Trophoblast cell (in vitro differentiated cells and primary cell): ENCODE results near the gene RAB3C.

Experiments
- DNase-seq, 2 donors: peaks; one replicate each; pipeline ENCODE4 v3.0.0-alpha.2; 2016
- H2AFZ ChIP-seq: 2 replicates; pipeline ENCODE4 v1.6.1; 2013; ENCODE audit warnings: low read length, moderate library complexity, mild to moderate bottlenecking; ENCODE audit not compliant: insufficient read depth, poor library complexity
- H2AK5ac ChIP-seq: 2 replicates; pipeline ENCODE4 v1.6.1; 2013; ENCODE audit warnings: mild to moderate bottlenecking, low read length
- H2BK120ac ChIP-seq: 2 replicates; pipeline ENCODE4 v1.6.1; 2013; ENCODE audit warnings: low read length, mild to moderate bottlenecking, moderate library complexity; ENCODE audit not compliant: insufficient read depth, poor library complexity
- H2BK12ac ChIP-seq: 2 replicates; pipeline ENCODE4 v1.6.1; 2013; ENCODE audit warnings: mild to moderate bottlenecking, low read length, moderate library complexity
- H2BK5ac ChIP-seq: 2 replicates; pipeline ENCODE4 v1.6.1; 2013; ENCODE audit warnings: low read length, low read depth, moderate library complexity, mild to moderate bottlenecking; ENCODE audit not compliant: poor library complexity
- H3K14ac ChIP-seq: 2 replicates; pipeline ENCODE4 v1.6.1; 2013; ENCODE audit warnings: mild to moderate bottlenecking, low read length
- H3K18ac ChIP-seq: 2 replicates; pipeline ENCODE4 v1.6.1; 2013; ENCODE audit warnings: mild to moderate bottlenecking, low read length
- H3K23ac ChIP-seq: 2 replicates; pipeline ENCODE4 v1.6.1; 2013; ENCODE audit warnings: low read length
- H3K27ac ChIP-seq: 2 replicates; pipeline ENCODE4 v1.5.1; 2013; ENCODE audit warnings: low read depth, mild to moderate bottlenecking, inconsistent platforms, low read length, moderate library complexity
- H3K27me3 ChIP-seq: 2 replicates; pipeline ENCODE4 v1.6.1; 2013; ENCODE audit warnings: inconsistent platforms, mild to moderate bottlenecking, low read length, moderate library complexity; ENCODE audit not compliant: insufficient read depth
- H3K36me3 ChIP-seq, 2 experiments: 1 replicate in 1 of 2; 2 replicates in 1 of 2; pipeline ENCODE4 v1.6.1; 2013; ENCODE audit warnings: low read length in 2 of 2, mild to moderate bottlenecking in 2 of 2, moderate library complexity in 1 of 2; ENCODE audit not compliant: insufficient read depth in 2 of 2, control insufficient read depth in 1 of 2
- H3K4ac ChIP-seq: 2 replicates; pipeline ENCODE4 v1.6.1; 2013; ENCODE audit warnings: low read depth, mild to moderate bottlenecking, low read length, moderate library complexity
- H3K4me1 ChIP-seq, 2 experiments: 1 replicate in 1 of 2; 2 replicates in 1 of 2; pipeline ENCODE4 v1.6.1; 2013; ENCODE audit warnings: low read length in 2 of 2, mild to moderate bottlenecking in 2 of 2, moderate library complexity in 1 of 2; ENCODE audit not compliant: insufficient read depth in 2 of 2, control insufficient read depth in 1 of 2
- H3K4me2 ChIP-seq: 2 replicates; pipeline ENCODE4 v1.6.1; 2013; ENCODE audit warnings: inconsistent platforms, mild to moderate bottlenecking, low read length, moderate library complexity
- H3K4me3 ChIP-seq: 2 replicates; pipeline ENCODE4 v1.5.1; 2013; ENCODE audit warnings: mild to moderate bottlenecking, low read depth, low read length, inconsistent platforms
- H3K79me1 ChIP-seq: one replicate; pipeline ENCODE4 v1.6.1; 2013; ENCODE audit warnings: low read length
- H3K79me2 ChIP-seq: 2 replicates; pipeline ENCODE4 v1.6.1; 2013; ENCODE audit warnings: low read length, mild to moderate bottlenecking; ENCODE audit not compliant: control insufficient read depth, insufficient read depth, poor library complexity
- H3K9ac ChIP-seq: 2 replicates; pipeline ENCODE4 v1.6.1; 2013; ENCODE audit warnings: mild to moderate bottlenecking, low read length
- H3K9me3 ChIP-seq: 2 replicates; pipeline ENCODE4 v1.6.1; 2013; ENCODE audit warnings: low read depth, mild to moderate bottlenecking, control low read depth, inconsistent platforms, low read length; ENCODE audit not compliant: insufficient read depth
- H4K12ac ChIP-seq: 2 replicates; pipeline ENCODE4 v1.6.1; 2013; ENCODE audit warnings: low read depth, mild to moderate bottlenecking, low read length, moderate library complexity
- H4K8ac ChIP-seq: 2 replicates; pipeline ENCODE4 v1.6.1; 2013; ENCODE audit warnings: low read depth, mild to moderate bottlenecking, low read length, moderate library complexity
- H4K91ac ChIP-seq: one replicate; pipeline ENCODE4 v1.6.1; 2013; ENCODE audit warnings: low read depth, mild to moderate bottlenecking, low read length, moderate library complexity
- WGBS: extraction: QIAGEN DNeasy Blood & Tissue Kit; methylation state at CpG from one replicate; pipeline ENCODE4 v1.1.7; 2013; ENCODE audit warnings: missing lambda C conversion rate; ENCODE audit not compliant: insufficient read length, insufficient coverage; ENCODE audit errors: extremely low coverage; 5-methylcytosine and 5-hydroxymethylcytosine counted together

The RAB3C gene

DNA sequence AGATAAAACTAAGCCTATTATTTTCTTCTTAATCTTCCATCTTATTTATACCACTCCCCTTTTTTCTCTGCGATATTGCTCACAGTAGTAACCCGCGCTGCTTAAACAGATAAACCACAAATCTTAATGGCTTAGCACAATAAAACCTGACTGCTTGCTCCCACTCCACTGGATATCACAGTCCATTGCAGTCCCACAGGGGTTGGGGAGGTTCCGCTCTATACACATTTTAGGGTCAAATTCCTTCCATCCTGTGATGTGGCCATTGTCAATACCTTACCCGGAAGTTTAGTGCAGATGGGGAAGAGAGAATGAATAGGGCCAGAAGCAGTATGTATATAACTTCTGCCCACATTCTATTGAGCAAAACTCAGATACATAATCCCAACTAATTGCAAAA lies 193.7 kb downstream of the RAB3C start:
- H2AK5ac ChIP-seq: no peak overlapping the region
- WGBS: 100% methylated on average over 1 of the region's 5 CpGs
- no peak overlapping the region for H3K9ac ChIP-seq
- no peak overlapping the region for H4K8ac ChIP-seq
- no peak overlapping the region for H3K4me2 ChIP-seq
- H3K36me3 ChIP-seq: no peaks in the 10 kb centered on the region
- H4K12ac ChIP-seq: no peak overlapping the region
- no peak overlapping the region for H3K4ac ChIP-seq
- no peak overlapping the region for H4K91ac ChIP-seq
- no peak overlapping the region for H3K4me3 ChIP-seq
- no peaks in the 10 kb centered on the region for H3K27me3 ChIP-seq
- no peak overlapping the region for H3K18ac ChIP-seq
- no peak overlapping the region for H2BK12ac ChIP-seq
- H3K9me3 ChIP-seq: no peaks in the 10 kb centered on the region
- H3K27ac ChIP-seq: no peak overlapping the region
- no peak for DNase-seq
- H3K23ac ChIP-seq: no peak overlapping the region
- H2AFZ ChIP-seq: no peak overlapping the region
- no peak overlapping the region for H3K14ac ChIP-seq
- no peak overlapping the region for H2BK5ac ChIP-seq
- no peak overlapping the region for H2BK120ac ChIP-seq
- H3K79me2 ChIP-seq: no peaks in the 10 kb centered on the region
- no peaks in the 10 kb centered on the region for H3K4me1 ChIP-seq
- no peaks in the 10 kb centered on the region for H3K79me1 ChIP-seq

- Histone ChIP-seq H2AFZ (no peak overlapping the region), H3K18ac (no peak overlapping the region), H3K79me2 (no peaks in the 10 kb centered on the region), H4K12ac (no peak overlapping the region), H3K27me3 (no peaks in the 10 kb centered on the region), H2BK12ac (no peak overlapping the region), H3K23ac (no peak overlapping the region), H4K91ac (no peak overlapping the region), H3K9ac (no peak overlapping the region), H3K4me2 (no peak overlapping the region), H3K79me1 (no peaks in the 10 kb centered on the region), H3K4me3 (no peak overlapping the region), H2AK5ac (no peak overlapping the region), H3K36me3 (no peaks in the 10 kb centered on the region), H3K4me1 (no peaks in the 10 kb centered on the region), H3K9me3 (no peaks in the 10 kb centered on the region), H3K4ac (no peak overlapping the region), H2BK120ac (no peak overlapping the region), H3K14ac (no peak overlapping the region), H4K8ac (no peak overlapping the region), H2BK5ac (no peak overlapping the region), H3K27ac (no peak overlapping the region)
- no peak for DNase-seq
- no CpG with 5 or more reads among the region's 3 CpGs for WGBS
Observed at GRCh38 chr5:58778888-58779287, 196.0 kb downstream of the RAB3C start.

- no peak overlapping the region for H4K8ac ChIP-seq
- no peak overlapping the region for H2BK120ac ChIP-seq
- no peak overlapping the region for H3K18ac ChIP-seq
- no peaks in the 10 kb centered on the region for H3K79me1 ChIP-seq
- no peak overlapping the region for H3K14ac ChIP-seq
- no peaks in the 10 kb centered on the region for H3K9me3 ChIP-seq
- H2AFZ ChIP-seq: no peak overlapping the region
- no peak for DNase-seq
- no CpG with 5 or more reads among the region's 2 CpGs for WGBS
- no peak overlapping the region for H2AK5ac ChIP-seq
- H4K91ac ChIP-seq: no peak overlapping the region
- no peak overlapping the region for H3K23ac ChIP-seq
- H3K9ac ChIP-seq: no peak overlapping the region
- H3K27ac ChIP-seq: no peak overlapping the region
- no peaks in the 10 kb centered on the region for H3K27me3 ChIP-seq
- no peak overlapping the region for H2BK5ac ChIP-seq
- no peaks in the 10 kb centered on the region for H3K36me3 ChIP-seq
- H3K4me3 ChIP-seq: no peak overlapping the region
- no peak overlapping the region for H4K12ac ChIP-seq
- H2BK12ac ChIP-seq: no peak overlapping the region
- H3K4ac ChIP-seq: no peak overlapping the region
- H3K79me2 ChIP-seq: no peaks in the 10 kb centered on the region
- H3K4me2 ChIP-seq: no peak overlapping the region
- H3K4me1 ChIP-seq: no peaks in the 10 kb centered on the region
Observed at GRCh38 chr5:58786035-58786434, 203.2 kb downstream of the RAB3C start.

GRCh38 chr5:58786711-58787303 lies 203.9 kb downstream of the RAB3C start:
- no peak overlapping the region for H4K8ac ChIP-seq
- no CpG with 5 or more reads among the region's 21 CpGs for WGBS
- H3K9me3 ChIP-seq: no peaks in the 10 kb centered on the region
- no peak overlapping the region for H3K14ac ChIP-seq
- H2BK5ac ChIP-seq: no peak overlapping the region
- H3K79me1 ChIP-seq: no peaks in the 10 kb centered on the region
- H3K18ac ChIP-seq: no peak overlapping the region
- H3K27me3 ChIP-seq: no peaks in the 10 kb centered on the region
- no peaks in the 10 kb centered on the region for H3K79me2 ChIP-seq
- DNase-seq: no peak
- no peak overlapping the region for H3K4me3 ChIP-seq
- no peak overlapping the region for H3K4ac ChIP-seq
- H2AFZ ChIP-seq: no peak overlapping the region
- H3K4me2 ChIP-seq: no peak overlapping the region
- no peak overlapping the region for H2AK5ac ChIP-seq
- H2BK120ac ChIP-seq: no peak overlapping the region
- no peak overlapping the region for H3K27ac ChIP-seq
- H4K91ac ChIP-seq: no peak overlapping the region
- no peak overlapping the region for H3K9ac ChIP-seq
- no peaks in the 10 kb centered on the region for H3K4me1 ChIP-seq
- H4K12ac ChIP-seq: no peak overlapping the region
- H2BK12ac ChIP-seq: no peak overlapping the region
- H3K36me3 ChIP-seq: no peaks in the 10 kb centered on the region
- H3K23ac ChIP-seq: no peak overlapping the region
